Gastrocnemius medialis (tissue), 4 donors: Measurements from ENCODE around the gene SORT1.

ENCODE experiments used
- POLR2A ChIP-seq, 2 donors: fragments of 450-650 bp; IDR thresholded peaks; one replicate each; pipeline ENCODE4 v1.6.1; 2017; ENCODE audit warnings: antibody characterized with exemption in 2 of 2, mild to moderate bottlenecking in 2 of 2, moderate library complexity in 2 of 2
- TF ChIP-seq, protein P1 (sequence below), 5 experiments: fragments of 450-650 bp in 3 of 5; fragments of 200-600 bp in 2 of 5; sonication (generic) in 2 of 5; IDR thresholded peaks in 4 of 5; conservative IDR thresholded peaks in 1 of 5; 1 replicate in 4 of 5; 2 replicates in 1 of 5; pipeline ENCODE4 v1.5.1; 2016 to 2019; ENCODE audit warnings: antibody characterized with exemption in 5 of 5, mild to moderate bottlenecking in 3 of 5, moderate library complexity in 3 of 5

DNA sequence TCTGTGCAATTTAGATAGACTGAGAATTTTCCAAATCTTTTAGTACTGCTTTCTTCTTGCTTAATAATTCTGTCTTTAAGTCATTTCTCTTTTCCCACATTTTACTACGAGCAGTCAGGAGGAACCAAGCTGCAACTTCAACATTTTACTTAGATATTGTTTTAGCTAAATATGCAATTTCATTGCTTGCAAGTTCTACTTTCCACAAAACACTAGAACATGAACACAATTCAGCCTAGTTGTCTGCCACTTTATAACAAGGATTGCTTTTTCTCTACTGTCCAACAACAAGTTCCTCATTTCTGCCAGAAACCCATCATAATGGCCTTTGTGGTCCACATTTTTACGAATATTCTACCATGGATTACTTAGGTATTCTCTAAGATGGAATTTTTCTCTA is 36.6 kb downstream of the SORT1 start:
- TF ChIP-seq, protein P1, sequence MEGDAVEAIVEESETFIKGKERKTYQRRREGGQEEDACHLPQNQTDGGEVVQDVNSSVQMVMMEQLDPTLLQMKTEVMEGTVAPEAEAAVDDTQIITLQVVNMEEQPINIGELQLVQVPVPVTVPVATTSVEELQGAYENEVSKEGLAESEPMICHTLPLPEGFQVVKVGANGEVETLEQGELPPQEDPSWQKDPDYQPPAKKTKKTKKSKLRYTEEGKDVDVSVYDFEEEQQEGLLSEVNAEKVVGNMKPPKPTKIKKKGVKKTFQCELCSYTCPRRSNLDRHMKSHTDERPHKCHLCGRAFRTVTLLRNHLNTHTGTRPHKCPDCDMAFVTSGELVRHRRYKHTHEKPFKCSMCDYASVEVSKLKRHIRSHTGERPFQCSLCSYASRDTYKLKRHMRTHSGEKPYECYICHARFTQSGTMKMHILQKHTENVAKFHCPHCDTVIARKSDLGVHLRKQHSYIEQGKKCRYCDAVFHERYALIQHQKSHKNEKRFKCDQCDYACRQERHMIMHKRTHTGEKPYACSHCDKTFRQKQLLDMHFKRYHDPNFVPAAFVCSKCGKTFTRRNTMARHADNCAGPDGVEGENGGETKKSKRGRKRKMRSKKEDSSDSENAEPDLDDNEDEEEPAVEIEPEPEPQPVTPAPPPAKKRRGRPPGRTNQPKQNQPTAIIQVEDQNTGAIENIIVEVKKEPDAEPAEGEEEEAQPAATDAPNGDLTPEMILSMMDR (IDR thresholded peaks at IDR 0.05 in 4 of 5, conservative IDR thresholded peaks at IDR 0.05 in 1 of 5) = no peak
- TF ChIP-seq POLR2A (IDR thresholded peaks at IDR 0.05) = no peak
